Neural crest cell (in vitro differentiated cells): ENCODE data around the gene PLA2G2C. TPM values are rescaled to one million over a fixed set of nuclear protein-coding genes. Genes with fewer than 3 reads are reported as not detected.

Source experiments
- DNase-seq: peaks from one replicate; pipeline ENCODE4 v3.0.0; 2021; ENCODE audit warnings: low read depth, mixed read lengths, low spot score
- H3K27ac Mint-ChIP-seq: one replicate; pipeline ENCODE4 v1.8.0; 2021; ENCODE audit warnings: mild to moderate bottlenecking, mixed read lengths; ENCODE audit not compliant: unreplicated experiment
- H3K27me3 Mint-ChIP-seq: 2 replicates; pipeline ENCODE4 v1.8.0; 2021; ENCODE audit warnings: low read depth, mild to moderate bottlenecking, mixed read lengths
- H3K36me3 Mint-ChIP-seq: 2 replicates; pipeline ENCODE4 v1.8.0; 2021; ENCODE audit warnings: low read depth, mild to moderate bottlenecking, mixed read lengths
- H3K4me1 Mint-ChIP-seq: 2 replicates; pipeline ENCODE4 v1.8.0; 2021; ENCODE audit warnings: mixed read lengths
- H3K4me3 Mint-ChIP-seq: one replicate; pipeline ENCODE4 v1.8.0; 2021; ENCODE audit warnings: mild to moderate bottlenecking, mixed read lengths
- H3K9me3 Mint-ChIP-seq: 2 replicates; pipeline ENCODE4 v1.8.0; 2021; ENCODE audit warnings: mixed read lengths
- total RNA-seq: library from RNA; stranded (reverse); gene quantifications from 2 replicates; pipeline ENCODE4 v1.2.1, GENCODE V29; 2021
- TF ChIP-seq, protein P1 (sequence below): fragments of 200-600 bp; sonication (generic); conservative IDR thresholded peaks from 2 replicates; pipeline ENCODE4 v1.5.0; 2021; ENCODE audit warnings: antibody characterized with exemption, mild to moderate bottlenecking

PLA2G2C gene
- total RNA-seq, 1 donor from 2014 or later: not detected

DNA sequence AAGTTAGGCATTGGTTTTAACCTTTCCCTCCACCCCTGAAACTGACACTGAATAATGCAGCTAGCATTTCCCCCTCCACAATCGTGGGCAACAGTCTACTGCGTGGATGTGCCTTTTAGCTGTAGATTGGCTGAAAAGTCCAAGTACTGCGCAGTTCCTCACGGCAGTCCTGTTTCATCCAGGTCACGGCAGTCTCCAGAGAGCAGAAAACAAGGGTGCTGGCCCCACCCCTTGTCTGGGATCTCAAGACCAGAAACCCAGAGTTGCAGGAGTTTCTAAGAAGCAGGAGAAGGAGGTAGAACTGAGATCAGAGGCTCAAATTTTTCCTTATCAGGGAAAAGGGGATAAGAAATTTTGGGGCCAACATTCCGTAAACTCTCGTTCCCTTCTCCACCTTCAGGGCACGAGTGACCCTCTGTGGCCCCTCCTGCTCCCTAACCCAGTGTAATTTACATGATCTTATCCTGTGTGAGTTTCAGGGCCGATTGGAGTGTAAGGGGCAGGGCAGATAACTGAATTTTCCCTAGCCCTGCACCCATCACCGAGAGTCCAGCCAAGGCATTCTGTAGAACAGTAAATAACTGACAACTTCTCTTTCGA lies 25.9 kb upstream of the PLA2G2C start:
- no peak overlapping the region for H3K4me3 Mint-ChIP-seq
- no peaks in the 10 kb centered on the region for H3K36me3 Mint-ChIP-seq
- no peak overlapping the region for H3K27ac Mint-ChIP-seq
- H3K9me3 Mint-ChIP-seq: no peaks in the 10 kb centered on the region
- peaks cover 3% of the 10 kb centered on the region for H3K4me1 Mint-ChIP-seq
- TF ChIP-seq, protein P1, sequence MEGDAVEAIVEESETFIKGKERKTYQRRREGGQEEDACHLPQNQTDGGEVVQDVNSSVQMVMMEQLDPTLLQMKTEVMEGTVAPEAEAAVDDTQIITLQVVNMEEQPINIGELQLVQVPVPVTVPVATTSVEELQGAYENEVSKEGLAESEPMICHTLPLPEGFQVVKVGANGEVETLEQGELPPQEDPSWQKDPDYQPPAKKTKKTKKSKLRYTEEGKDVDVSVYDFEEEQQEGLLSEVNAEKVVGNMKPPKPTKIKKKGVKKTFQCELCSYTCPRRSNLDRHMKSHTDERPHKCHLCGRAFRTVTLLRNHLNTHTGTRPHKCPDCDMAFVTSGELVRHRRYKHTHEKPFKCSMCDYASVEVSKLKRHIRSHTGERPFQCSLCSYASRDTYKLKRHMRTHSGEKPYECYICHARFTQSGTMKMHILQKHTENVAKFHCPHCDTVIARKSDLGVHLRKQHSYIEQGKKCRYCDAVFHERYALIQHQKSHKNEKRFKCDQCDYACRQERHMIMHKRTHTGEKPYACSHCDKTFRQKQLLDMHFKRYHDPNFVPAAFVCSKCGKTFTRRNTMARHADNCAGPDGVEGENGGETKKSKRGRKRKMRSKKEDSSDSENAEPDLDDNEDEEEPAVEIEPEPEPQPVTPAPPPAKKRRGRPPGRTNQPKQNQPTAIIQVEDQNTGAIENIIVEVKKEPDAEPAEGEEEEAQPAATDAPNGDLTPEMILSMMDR: no peak
- no peak for DNase-seq
- H3K27me3 Mint-ChIP-seq: peaks cover 43% of the 10 kb centered on the region

GRCh38 chr1:20211511-20211931 lies 25.2 kb upstream of the PLA2G2C start:
- Mint-ChIP-seq H3K36me3 (no peaks in the 10 kb centered on the region), H3K4me3 (no peak overlapping the region), H3K27me3 (peaks cover 40% of the 10 kb centered on the region)

GRCh38 chr1:20210736-20211460 lies 24.6 kb upstream of the PLA2G2C start:
- peaks cover 35% of the 10 kb centered on the region for H3K27me3 Mint-ChIP-seq
- TF ChIP-seq, protein P1: no peak
- no peak overlapping the region for H3K27ac Mint-ChIP-seq
- H3K4me1 Mint-ChIP-seq: peaks cover 3% of the 10 kb centered on the region
- DNase-seq: no peak
- H3K9me3 Mint-ChIP-seq: no peaks in the 10 kb centered on the region
- H3K4me3 Mint-ChIP-seq: no peak overlapping the region
- H3K36me3 Mint-ChIP-seq: no peaks in the 10 kb centered on the region

More at GRCh38 chr1:20211511-20211931, 25.2 kb upstream of the PLA2G2C start:
- peaks cover 3% of the 10 kb centered on the region for H3K4me1 Mint-ChIP-seq
- H3K9me3 Mint-ChIP-seq: no peaks in the 10 kb centered on the region
- no peak overlapping the region for H3K27ac Mint-ChIP-seq
- TF ChIP-seq, protein P1: no peak
- no peak for DNase-seq

GRCh38 chr1:20209471-20209870 lies 23.2 kb upstream of the PLA2G2C start:
- no peaks in the 10 kb centered on the region for H3K9me3 Mint-ChIP-seq

GRCh38 chr1:20207546-20207945 lies 21.2 kb upstream of the PLA2G2C start:
- no peaks in the 10 kb centered on the region for H3K4me1 Mint-ChIP-seq
- TF ChIP-seq, protein P1: no peak
- H3K36me3 Mint-ChIP-seq: no peaks in the 10 kb centered on the region
- peaks cover 14% of the 10 kb centered on the region for H3K27me3 Mint-ChIP-seq
- no peaks in the 10 kb centered on the region for H3K9me3 Mint-ChIP-seq
- no peak overlapping the region for H3K4me3 Mint-ChIP-seq
- DNase-seq: no peak
- H3K27ac Mint-ChIP-seq: no peak overlapping the region

More at GRCh38 chr1:20209471-20209870, 23.2 kb upstream of the PLA2G2C start:
- Mint-ChIP-seq H3K27ac (no peak overlapping the region), H3K4me3 (no peak overlapping the region), H3K27me3 (peaks cover 21% of the 10 kb centered on the region), H3K36me3 (no peaks in the 10 kb centered on the region), H3K4me1 (peaks cover 3% of the 10 kb centered on the region)
- DNase-seq: no peak
- TF ChIP-seq, protein P1: no peak
